ENCODE measurements around the gene IL4I1. TPM values are rescaled to one million over a fixed set of nuclear protein-coding genes. Genes with fewer than 3 reads are reported as not detected.

The IL4I1 gene
- total RNA-seq, 1 experiment from 2014 or later, result not detected

DNA sequence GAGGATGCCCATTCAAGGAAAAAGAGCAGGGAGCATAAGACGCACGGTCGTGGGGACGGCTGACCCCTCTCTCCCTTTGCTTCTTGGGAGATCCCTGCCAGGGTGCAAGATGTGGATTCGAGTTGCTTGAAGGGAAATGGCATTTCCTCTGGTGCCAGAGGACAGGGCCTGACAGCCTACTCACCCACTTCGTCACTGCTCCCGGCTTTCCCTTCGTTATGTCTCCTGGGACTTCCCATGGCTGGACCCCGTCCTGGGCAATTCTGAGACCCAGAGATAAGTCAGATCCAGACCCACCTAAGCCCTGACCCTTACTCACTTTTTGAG, 18.0 kb downstream of the IL4I1 start:
- POLR2A ChIA-PET, result interaction anchor here (1.0 to 4.0 kb wide), 6 partner anchors 12 to 202 kb away, joined by 3 to 78 read pairs (median 22); partner anchors contain the start of genes AP2A1, ATF5, NUP62 and PNKP
- TSS peak; percentile 42 for BruUV-seq (replicated peaks)
- intact Hi-C loops (cut with micrococcal nuclease), result no loop called here

DNA sequence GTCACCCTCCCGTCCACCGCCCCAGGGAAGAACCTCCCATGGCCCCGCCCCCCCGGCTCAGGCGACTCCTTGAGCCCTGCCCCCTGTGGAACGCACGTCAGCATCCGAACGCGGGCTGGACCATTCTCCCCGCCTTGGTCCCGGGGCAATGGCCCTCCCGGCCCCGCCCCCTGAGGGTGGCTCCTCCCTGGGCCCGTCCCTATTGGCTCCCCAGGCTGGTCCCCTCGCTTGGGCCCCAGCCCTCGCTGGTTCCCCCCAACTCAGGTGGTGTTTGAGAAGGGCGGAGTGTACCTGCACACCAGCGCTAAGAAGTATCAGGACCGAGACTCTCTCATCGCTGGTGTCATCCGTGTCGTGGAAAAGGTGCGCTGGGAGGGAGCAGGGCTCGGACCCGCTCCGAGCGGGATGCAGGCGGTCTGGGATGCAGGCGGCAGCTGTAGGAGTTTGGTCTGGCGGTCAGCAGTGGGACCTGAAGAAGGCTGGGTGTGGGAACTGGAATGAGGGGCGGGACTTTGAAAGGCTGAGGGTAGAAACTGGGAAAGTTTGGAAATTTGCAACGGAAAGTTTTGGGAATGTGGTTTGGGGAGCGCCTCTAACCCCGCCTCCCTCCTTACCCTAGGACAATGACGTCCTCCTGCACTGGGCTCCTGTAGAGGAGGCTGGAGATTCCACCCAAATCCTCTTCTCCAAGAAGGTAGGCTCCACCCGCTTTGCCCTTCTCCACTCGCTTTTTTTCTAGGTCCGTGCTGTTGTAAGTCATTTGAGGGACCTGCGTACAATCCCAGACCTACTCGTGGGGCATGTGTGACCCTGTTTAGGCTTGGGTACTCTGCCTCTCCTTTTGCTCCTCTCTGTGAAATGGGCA, 18.6 kb downstream of the IL4I1 start:
- peaks cover 10% of the 10 kb centered on the region for H3K4me1 Mint-ChIP-seq (ENCODE audit: insufficient read depth, unreplicated experiment)
- TF ChIP-seq, protein P1, sequence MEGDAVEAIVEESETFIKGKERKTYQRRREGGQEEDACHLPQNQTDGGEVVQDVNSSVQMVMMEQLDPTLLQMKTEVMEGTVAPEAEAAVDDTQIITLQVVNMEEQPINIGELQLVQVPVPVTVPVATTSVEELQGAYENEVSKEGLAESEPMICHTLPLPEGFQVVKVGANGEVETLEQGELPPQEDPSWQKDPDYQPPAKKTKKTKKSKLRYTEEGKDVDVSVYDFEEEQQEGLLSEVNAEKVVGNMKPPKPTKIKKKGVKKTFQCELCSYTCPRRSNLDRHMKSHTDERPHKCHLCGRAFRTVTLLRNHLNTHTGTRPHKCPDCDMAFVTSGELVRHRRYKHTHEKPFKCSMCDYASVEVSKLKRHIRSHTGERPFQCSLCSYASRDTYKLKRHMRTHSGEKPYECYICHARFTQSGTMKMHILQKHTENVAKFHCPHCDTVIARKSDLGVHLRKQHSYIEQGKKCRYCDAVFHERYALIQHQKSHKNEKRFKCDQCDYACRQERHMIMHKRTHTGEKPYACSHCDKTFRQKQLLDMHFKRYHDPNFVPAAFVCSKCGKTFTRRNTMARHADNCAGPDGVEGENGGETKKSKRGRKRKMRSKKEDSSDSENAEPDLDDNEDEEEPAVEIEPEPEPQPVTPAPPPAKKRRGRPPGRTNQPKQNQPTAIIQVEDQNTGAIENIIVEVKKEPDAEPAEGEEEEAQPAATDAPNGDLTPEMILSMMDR (IDR thresholded peaks at IDR 0.05; ENCODE audit: unreplicated experiment), result no peak
- H3K27ac Mint-ChIP-seq (ENCODE audit: low read depth, unreplicated experiment), result no peak overlapping the region
- BruUV-seq (replicated peaks), result no TSS peak
- no peak overlapping the region for H3K4me3 Mint-ChIP-seq (ENCODE audit: unreplicated experiment)
- no peaks in the 10 kb centered on the region for H3K27me3 Mint-ChIP-seq (ENCODE audit: insufficient read depth, unreplicated experiment)
- ChIA-PET CTCF (no interaction called here), POLR2A (interaction anchor here (1.0 to 4.0 kb wide), 15 partner anchors 12 to 382 kb away, joined by 4 to 78 read pairs (median 9); partner anchors contain the start of genes AP2A1, ATF5, BCL2L12 and FUZ)
- peaks cover 54% of the 10 kb centered on the region for H3K36me3 Mint-ChIP-seq (ENCODE audit: insufficient read depth, unreplicated experiment)
- DNase-seq (ENCODE audit: unreplicated experiment), result peak; percentile 98
- intact Hi-C loops (cut with micrococcal nuclease), result loop anchor here (2.0 kb wide), 1 partner anchor 51 kb away; the partner anchor contains the start of genes ATF5 and NUP62
- no peaks in the 10 kb centered on the region for H3K9me3 Mint-ChIP-seq (ENCODE audit: unreplicated experiment)

More for the DNA sequence above, 18.0 kb downstream of the IL4I1 start:
- Mint-ChIP-seq H3K4me3 (ENCODE audit: unreplicated experiment) (no peak overlapping the region), H3K27ac (ENCODE audit: low read depth, unreplicated experiment) (no peak overlapping the region), H3K4me1 (ENCODE audit: insufficient read depth, unreplicated experiment) (peaks cover 10% of the 10 kb centered on the region), H3K9me3 (ENCODE audit: unreplicated experiment) (no peaks in the 10 kb centered on the region), H3K36me3 (ENCODE audit: insufficient read depth, unreplicated experiment) (peaks cover 60% of the 10 kb centered on the region), H3K27me3 (ENCODE audit: insufficient read depth, unreplicated experiment) (no peaks in the 10 kb centered on the region)
- CTCF ChIA-PET, result no interaction called here
- TF ChIP-seq, protein P1 (IDR thresholded peaks at IDR 0.05; ENCODE audit: unreplicated experiment), result no peak
- no peak for DNase-seq (ENCODE audit: unreplicated experiment)

DNA sequence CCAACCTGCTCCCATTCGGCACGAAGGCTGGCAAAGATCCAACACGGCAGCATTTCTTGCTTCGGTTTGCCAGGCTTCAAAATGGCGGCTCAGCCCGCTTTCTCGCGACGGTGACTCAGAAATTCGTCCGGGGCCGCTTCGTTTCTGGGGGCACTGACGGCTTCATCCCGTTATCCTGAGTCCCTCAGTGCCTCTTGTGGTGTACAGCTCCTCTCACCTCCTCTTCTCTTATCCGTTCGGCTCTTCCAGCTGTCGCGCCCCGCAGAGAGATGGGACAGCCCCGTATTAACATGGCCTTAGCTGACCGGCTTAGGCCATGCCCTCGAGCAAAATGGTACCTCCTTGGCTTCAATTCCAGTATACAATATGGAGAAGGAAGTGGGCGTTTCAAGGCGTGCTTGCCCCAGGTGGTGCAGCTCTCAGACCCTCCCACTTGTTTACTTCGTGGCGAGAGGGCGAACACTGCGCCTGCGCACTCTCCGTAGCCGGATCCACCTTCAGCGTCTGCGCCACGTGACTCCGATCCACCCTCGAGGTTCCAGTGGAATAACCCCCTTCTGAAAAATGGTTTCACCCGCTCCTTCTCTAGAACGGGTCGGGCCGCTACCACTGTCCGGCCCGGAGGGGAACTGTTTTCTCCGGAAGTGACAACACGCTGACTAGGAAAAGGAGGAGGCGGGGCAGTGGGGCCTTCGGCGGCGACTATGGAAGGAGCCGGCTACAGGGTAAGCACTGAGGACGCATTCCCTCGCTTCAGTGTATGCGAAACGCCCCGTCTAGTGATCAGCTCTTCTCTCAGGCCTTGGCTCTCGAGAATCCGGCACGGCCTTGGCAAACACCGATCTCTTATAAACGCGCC, 19.4 kb downstream of the IL4I1 start, which contains the start of the genes AKT1S1 and TBC1D17:
Gene AKT1S1, minus strand, starts transcription at position 336 of the 859 bp plus-strand sequence. CDS start 4,060 bp downstream, outside the sequence.
Gene TBC1D17, plus strand, starts transcription at position 683 of the 859 bp plus-strand sequence. Its CDS starts 22 bp downstream, at position 705.
- CTCF ChIA-PET, result no interaction called here
- intact Hi-C loops (cut with micrococcal nuclease), result loop anchor here (2.0 kb wide), 1 partner anchor 52 kb away; the partner anchor contains the start of genes ATF5 and NUP62

More for the DNA sequence above, 19.4 kb downstream of the IL4I1 start, which contains the start of the genes AKT1S1 and TBC1D17:
- POLR2A ChIA-PET, result interaction anchor here (0.7 to 4.0 kb wide), 23 partner anchors 11 to 634 kb away, joined by 3 to 78 read pairs (median 8); partner anchors contain the start of genes AP2A1, ATF5, BCL2L12 and FUZ
- Mint-ChIP-seq H3K9me3 (ENCODE audit: unreplicated experiment) (no peaks in the 10 kb centered on the region), H3K27ac (ENCODE audit: low read depth, unreplicated experiment) (no peak within 1 kb of the TSS), H3K36me3 (ENCODE audit: insufficient read depth, unreplicated experiment) (peaks cover 53% of the 10 kb centered on the region), H3K27me3 (ENCODE audit: insufficient read depth, unreplicated experiment) (no peaks in the 10 kb centered on the region), H3K4me3 (ENCODE audit: unreplicated experiment) (no peak within 1 kb of the TSS), H3K4me1 (ENCODE audit: insufficient read depth, unreplicated experiment) (peaks cover 10% of the 10 kb centered on the region)
- TF ChIP-seq, protein P1 (IDR thresholded peaks at IDR 0.05; ENCODE audit: unreplicated experiment), result no peak
- peak; percentile 100 for DNase-seq (ENCODE audit: unreplicated experiment)
- TSS peak; percentile 55 for BruUV-seq (replicated peaks)

Measured in MCF 10A (cell line).